GM12865 (cell line): ENCODE results near the gene GPR35.
A peak's percentile ranks its signal among the peaks of the same experiment; 100 is the strongest.

Source experiments
- DNase-seq: peaks from one replicate; pipeline ENCODE4 v3.0.0; 2010; ENCODE audit warnings: low read depth
- H3K4me3 ChIP-seq: 2 replicates; pipeline ENCODE4 v1.5.1; 2011; ENCODE audit warnings: mild to moderate bottlenecking, low read depth, low read length, control low read depth
- CTCF ChIP-seq: IDR thresholded peaks from 2 replicates; pipeline ENCODE4 v1.5.1; 2011; ENCODE audit warnings: low read length, control low read depth, low read depth, inconsistent platforms; ENCODE audit not compliant: insufficient read depth; ENCODE audit errors: missing control alignments

Gene GPR35

GRCh38 chr2:240593703-240594451 is 31.4 kb upstream of the GPR35 start:
- no peak overlapping the region for H3K4me3 ChIP-seq
- no peak for DNase-seq
- TF ChIP-seq CTCF: no peak

GRCh38 chr2:240594511-240595380 is 30.5 kb upstream of the GPR35 start:
- no peak for TF ChIP-seq CTCF
- H3K4me3 ChIP-seq: no peak overlapping the region
- no peak for DNase-seq

- peak; percentile 31 for TF ChIP-seq CTCF
- H3K4me3 ChIP-seq: no peak overlapping the region
- peak; percentile 25 for DNase-seq
These were observed 29.8 kb upstream of the GPR35 start for GRCh38 chr2:240595381-240596079.

GRCh38 chr2:240596080-240596460 is 29.2 kb upstream of the GPR35 start:
- H3K4me3 ChIP-seq: no peak overlapping the region
- no peak for DNase-seq
- TF ChIP-seq CTCF: no peak

GRCh38 chr2:240596491-240596931 is 28.8 kb upstream of the GPR35 start:
- no peak for TF ChIP-seq CTCF
- no peak for DNase-seq

GRCh38 chr2:240597054-240597418 is 28.2 kb upstream of the GPR35 start:
- no peak for TF ChIP-seq CTCF

More at GRCh38 chr2:240596491-240596931, 28.8 kb upstream of the GPR35 start:
- no peak overlapping the region for H3K4me3 ChIP-seq

More at GRCh38 chr2:240597054-240597418, 28.2 kb upstream of the GPR35 start:
- no peak overlapping the region for H3K4me3 ChIP-seq
- DNase-seq: no peak
